ENCODE data around the gene SRD5A1.

The SRD5A1 gene

GRCh38 chr5:6684075-6684474, 50.8 kb downstream of the SRD5A1 start:
- no peak for DNase-seq (ENCODE audit: low spot score)

DNA sequence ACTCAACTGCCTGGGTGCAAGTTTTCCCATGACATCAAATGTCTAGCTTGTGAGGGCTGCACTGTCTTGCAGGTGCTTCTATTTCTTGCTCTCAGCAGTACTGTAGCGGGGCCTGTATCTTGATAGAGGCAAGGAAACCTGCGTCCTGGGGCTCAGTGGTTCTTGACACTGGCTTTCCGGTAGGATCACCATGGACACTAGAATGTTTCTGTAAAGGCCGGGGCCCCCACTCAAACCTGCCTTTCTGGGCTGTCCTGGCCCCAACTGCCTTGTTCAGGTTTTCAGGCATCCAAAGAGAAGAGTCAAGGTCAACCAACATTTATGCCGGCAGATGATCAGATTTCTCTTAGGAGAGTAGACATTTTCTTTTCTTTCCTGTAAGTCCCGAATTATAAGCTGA, 53.3 kb downstream of the SRD5A1 start:
- DNase-seq (ENCODE audit: low spot score): no peak

GRCh38 chr5:6686915-6687409, 53.7 kb downstream of the SRD5A1 start:
- peak; percentile 5 for DNase-seq (ENCODE audit: low spot score)

GRCh38 chr5:6687505-6687904, 54.3 kb downstream of the SRD5A1 start:
- no peak for DNase-seq (ENCODE audit: low spot score)

DNA sequence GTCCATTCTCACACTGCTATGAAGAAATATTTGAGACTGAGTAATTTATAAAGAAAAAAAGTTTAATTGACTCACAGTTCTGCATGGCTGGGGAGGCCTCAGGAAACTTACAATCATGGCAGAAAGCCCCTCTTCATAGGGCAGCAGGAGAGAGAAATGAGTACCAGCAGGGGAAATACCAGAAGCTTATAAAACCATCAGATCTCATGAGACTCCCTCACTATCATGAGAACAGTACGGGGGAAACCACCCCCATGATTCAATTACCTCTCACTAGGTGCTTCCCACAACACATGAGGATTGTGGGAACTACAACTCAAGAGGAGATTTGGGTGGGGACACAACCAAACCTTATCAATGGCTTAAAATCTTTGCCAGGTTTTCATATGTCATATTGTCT, 59.7 kb downstream of the SRD5A1 start:
- DNase-seq (ENCODE audit: low spot score): no peak

GRCh38 chr5:6698696-6699095, 65.5 kb downstream of the SRD5A1 start:
- no peak for DNase-seq (ENCODE audit: low spot score)

DNA sequence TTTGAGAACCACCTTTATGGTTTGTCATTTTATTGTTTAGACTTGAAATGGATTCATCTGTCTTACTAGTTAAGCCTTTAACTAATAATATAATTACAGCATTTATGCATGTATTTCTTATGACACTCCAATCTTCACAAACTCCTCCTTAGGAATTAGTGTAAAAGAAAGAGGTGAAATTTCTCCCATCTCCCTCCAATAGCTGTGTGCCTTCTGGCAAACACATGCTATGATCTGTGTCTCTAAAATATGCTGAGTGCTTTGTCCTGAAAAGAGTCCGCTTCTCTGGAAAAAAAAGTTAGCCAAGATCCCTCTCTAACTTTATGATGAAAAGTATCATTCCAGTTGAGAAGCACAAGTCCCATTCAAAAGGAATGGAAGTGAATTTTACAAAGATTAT, 66.1 kb downstream of the SRD5A1 start:
- no peak for DNase-seq (ENCODE audit: low spot score)

DNA sequence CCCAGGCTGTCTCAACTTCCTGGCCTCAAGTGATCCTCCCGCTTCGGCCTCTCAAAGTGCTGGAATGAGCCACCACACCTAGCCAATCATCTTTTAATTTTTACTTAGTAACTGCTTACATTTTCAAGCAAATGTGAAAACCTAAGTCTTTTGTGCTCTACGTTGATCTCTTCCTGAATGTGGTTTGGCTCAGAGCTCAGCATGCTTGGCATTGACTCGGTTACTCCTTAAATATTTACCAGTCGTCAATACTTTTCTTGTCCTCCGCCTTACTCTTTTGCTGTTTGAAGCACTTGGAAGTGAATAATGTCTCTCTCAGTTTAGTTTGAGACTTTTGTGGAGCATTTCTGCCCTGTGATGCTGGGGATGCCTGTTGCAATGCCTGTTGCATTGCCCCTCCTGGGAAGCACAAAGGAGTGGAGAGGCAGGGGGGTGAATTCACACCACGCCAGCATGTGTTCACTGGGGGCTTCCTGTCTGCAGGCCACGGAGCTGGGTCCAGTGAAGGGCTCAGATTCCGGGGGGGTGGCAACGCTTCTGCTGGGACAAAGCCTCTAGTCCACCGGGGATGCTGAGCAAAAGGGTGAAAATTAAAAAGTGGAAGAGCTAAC, 66.9 kb downstream of the SRD5A1 start:
- DNase-seq (ENCODE audit: low spot score): no peak

DNA sequence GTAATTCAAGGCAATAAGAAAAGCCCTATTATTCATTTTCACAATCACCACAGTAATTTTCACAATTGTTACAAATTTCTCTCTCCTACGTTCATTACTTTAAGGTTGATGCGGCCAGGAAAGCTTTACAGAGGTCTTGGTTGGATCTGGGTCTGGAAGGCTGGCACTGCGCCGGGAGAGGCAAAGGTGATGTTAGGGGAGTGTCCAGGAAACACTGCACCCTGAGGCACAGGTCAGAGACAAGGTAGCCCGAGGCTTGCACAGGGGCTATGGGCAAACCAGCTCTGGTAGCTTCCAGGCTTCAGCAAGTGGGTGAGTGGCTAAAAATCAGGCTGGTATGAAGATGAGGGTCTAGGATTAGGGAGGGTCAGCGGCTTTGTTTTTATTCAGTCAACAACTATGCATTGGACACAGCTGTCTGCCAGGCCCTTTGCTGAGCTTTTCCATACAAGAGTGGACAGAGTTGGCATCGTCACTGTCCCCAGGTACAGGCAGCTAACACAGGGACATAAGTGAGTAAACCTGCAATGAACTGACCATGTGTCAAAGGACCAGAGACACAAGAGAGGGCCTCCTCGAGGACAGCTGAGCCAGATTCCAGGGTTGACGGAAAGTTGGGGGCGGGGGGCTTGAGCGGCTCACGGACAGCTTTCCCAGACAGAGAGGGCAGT, 67.6 kb downstream of the SRD5A1 start:
- no peak for DNase-seq (ENCODE audit: low spot score)

DNA sequence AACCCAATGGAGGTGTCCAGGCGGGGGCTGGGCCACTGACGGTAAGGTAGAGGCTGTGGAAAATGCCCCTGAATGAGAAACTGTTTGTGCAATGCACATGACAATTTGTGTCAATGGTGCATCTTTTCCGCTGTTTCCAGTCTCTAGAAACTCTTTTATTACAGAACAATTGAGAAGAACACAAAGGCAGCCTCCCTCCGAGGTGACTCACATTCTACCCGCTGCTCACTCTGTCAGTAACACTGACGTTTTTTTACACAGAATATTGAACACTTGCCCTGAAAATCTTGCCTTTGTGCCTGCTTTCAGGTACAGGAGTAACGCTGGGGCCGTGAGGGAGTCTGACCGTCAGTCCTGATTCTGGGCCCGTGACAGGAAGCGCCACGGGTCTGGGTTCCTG, 68.3 kb downstream of the SRD5A1 start:
- no peak for DNase-seq (ENCODE audit: low spot score)

DNA sequence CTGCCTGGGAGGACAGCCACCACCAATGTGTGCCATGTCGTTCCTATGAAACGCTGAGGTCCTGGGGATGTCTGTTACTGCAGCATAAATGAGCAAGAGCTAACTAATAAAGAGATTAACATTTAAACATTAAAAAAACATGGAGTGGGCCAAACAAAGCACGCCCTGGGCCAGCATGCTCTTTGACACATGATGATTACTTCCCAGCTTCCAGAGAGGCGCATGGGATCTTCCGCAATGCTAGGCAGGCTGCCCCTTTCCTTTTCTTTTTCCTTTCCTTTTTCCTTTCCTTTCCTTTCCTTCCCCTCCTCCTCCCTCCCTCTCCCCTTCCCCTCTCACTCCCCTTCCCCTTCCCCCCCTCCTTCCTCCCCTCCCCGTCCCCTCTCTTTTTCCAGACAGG, 69.4 kb downstream of the SRD5A1 start:
- DNase-seq (ENCODE audit: low spot score): no peak

GRCh38 chr5:6703806-6704205, 70.6 kb downstream of the SRD5A1 start:
- DNase-seq (ENCODE audit: low spot score): no peak

DNA sequence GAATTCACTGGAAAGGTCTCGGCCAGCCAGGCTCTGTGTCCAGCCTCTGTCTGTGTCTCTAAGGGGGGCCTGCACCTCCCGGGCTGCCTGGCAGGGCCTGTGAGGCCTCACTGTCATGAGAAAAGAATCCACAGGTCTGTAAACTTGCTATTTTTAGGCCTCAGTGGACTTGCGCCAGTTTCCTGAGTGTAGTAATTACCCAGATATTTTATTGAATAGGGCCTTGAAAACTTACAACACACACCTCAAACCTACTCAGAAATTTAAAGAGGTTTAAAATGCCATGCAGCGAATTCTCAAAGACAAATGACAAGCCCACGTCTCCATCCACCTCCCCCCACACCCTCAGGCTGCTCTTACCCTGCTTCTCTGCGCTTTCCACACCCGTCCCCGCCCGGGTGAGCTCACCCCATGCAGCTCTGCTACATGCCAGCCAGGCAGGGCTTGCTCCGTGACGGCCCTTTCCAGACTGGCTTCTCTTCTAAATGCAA, 71.2 kb downstream of the SRD5A1 start:
- DNase-seq (ENCODE audit: low spot score): no peak

DNA sequence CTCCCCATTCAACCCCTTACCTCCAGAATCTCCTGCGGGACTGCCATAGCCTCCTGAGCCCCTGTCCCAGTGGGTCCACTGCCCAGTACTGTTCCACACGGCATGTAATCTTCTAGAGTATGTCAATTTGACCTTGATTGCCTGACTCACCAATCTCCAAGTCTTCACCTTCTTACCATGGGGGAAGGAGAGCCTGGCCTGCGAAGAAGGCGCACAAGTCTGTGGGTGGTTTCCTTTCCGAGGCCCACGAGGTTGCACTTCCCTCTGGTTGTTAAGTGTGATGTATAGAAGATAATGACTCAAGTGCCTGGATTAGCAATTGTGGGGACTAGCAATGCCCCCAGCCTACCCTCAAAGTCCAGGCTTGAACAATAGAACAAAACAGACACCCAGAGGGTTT, 71.8 kb downstream of the SRD5A1 start:
- DNase-seq (ENCODE audit: low spot score): no peak

DNA sequence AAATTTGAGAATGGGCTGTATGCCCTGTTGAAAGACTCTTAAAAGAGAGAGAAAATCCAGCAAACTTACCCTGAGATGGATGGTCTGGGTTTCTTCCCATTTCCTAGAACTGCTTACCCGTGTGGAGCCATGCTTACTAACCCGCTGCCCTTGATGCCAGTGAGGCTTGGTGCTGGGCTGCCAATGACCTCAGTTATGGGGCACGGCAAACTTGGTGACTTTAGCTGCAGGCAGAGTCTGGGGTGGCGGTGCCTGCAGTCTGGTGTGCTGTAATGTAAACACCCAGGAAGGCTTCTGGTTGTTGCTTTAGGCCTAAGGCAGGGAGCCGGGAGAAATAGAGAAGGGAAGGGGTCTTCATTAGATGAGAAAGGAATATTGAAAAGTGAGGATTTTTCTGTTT, 72.7 kb downstream of the SRD5A1 start:
- no peak for DNase-seq (ENCODE audit: low spot score)

GRCh38 chr5:6707852-6708251, 74.6 kb downstream of the SRD5A1 start:
- no peak for DNase-seq (ENCODE audit: low spot score)

DNA sequence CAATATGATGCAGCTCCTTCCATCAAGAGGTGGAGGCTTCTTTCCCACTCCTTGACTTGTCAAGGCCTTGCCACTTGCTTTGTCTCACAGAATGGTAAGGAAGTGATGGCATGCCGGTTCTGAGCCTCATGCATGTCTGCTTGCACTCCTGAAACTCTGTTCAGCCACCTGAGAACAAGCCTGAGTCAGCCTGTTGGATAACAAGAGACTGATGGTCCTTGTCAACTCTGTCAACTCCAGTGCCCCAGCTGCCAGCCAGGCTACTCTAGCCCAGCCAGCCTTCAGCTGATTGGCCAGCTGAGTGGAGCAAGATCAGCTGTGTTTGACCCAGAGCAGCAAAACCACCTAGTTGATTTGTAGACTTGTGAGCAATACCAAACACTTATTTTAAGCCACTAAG, 75.6 kb downstream of the SRD5A1 start:
- DNase-seq (ENCODE audit: low spot score): no peak

DNA sequence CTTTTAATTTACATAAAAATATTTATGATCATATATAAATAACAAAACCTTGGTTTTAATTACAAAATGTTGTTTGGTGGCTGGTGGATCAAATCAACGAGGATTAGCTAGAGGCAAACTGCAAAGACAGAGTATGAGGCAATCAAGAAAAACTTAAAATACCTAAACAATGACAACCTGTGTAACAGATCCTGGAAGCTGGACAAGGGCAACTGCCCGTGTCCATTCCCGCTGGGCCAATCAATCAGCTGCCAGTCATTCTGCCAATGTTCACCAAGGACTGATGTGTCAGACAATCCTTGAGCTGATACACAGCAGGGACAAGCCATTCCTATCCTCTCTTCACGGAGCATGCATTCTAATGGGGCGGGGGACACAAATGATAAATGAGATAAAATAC, 76.8 kb downstream of the SRD5A1 start:
- no peak for DNase-seq (ENCODE audit: low spot score)

DNA sequence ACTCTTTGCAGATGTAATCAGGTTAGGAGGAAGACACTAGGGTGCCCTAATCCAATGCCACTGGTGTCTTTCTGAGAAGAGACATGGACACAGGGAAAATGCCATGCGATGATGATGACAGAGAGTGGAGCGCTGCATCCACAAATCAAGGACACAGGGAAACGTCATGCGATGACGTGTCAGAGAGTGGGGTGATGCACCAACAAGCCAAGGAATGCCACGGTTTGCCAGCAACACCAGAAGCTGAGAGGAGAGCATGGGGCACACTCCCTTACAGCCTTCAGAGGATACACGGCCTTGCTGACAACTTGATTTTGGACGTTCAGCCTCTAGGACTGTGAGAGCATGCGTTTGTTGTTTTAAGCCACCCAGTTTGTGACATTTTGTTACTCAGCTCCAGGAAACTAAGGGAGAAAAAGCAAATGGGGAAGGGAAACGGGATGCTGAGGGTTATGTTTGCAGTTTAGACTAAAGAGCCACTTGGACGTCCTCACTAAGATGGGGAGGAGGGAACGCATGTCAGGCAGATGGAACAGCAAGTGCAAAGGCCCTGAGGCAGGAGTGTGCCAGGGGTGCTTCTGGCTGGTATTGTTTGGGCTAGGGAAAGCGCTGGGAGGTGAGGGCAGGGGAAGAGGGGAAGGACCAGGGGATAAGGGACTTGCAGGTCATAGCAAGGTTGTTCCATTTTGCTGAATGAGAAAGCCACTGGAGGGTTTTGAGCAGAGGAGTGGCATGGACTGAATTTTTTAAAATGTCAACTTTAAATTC, 77.5 kb downstream of the SRD5A1 start:
- DNase-seq (ENCODE audit: low spot score): no peak

GRCh38 chr5:6711409-6712141, 78.3 kb downstream of the SRD5A1 start:
- DNase-seq (ENCODE audit: low spot score): no peak

- peak; percentile 39 for DNase-seq (ENCODE audit: low spot score)
These were observed 78.9 kb downstream of the SRD5A1 start for GRCh38 chr5:6712142-6712576.

GRCh38 chr5:6712577-6713273, 79.5 kb downstream of the SRD5A1 start:
- peak; percentile 97 for DNase-seq (ENCODE audit: low spot score)

Data from CD4-positive, alpha-beta T cell treated with Interleukin-2 at 100 ng/mL for 4 hours (primary cell).